Adrenal gland (tissue), 5 donors: ENCODE results near the gene MLYCD.

Experiments
- CTCF ChIP-seq, 6 experiments: fragments of 450-650 bp in 4 of 6; fragments of 200-600 bp in 2 of 6; sonication (generic) in 1 of 6; IDR thresholded peaks; 1 replicate in 5 of 6; 2 replicates in 1 of 6; pipeline versions ENCODE4 v1.5.1 to v1.8.0; 2016 to 2021; ENCODE audit warnings: antibody characterized with exemption in 6 of 6, mild to moderate bottlenecking in 2 of 6, moderate library complexity in 1 of 6
- POLR2A ChIP-seq, 2 donors: fragments of 450-650 bp; IDR thresholded peaks; one replicate each; pipeline ENCODE4 v1.6.1; 2017; ENCODE audit warnings: antibody characterized with exemption in 2 of 2, mild to moderate bottlenecking in 2 of 2, moderate library complexity in 1 of 2
- donor health status: DM: no; HTN: no; CAD: no.

- no peak for TF ChIP-seq CTCF (IDR thresholded peaks at IDR 0.05)
- no peak for TF ChIP-seq POLR2A (IDR thresholded peaks at IDR 0.05)
These were observed 59.4 kb downstream of the MLYCD start for GRCh38 chr16:83958137-83958845.
